GM23248 (cell line): ENCODE results near the gene ODAD4. TPM values are rescaled to one million over a fixed set of nuclear protein-coding genes. Genes with fewer than 3 reads are reported as not detected.
A peak's percentile ranks its signal among the peaks of the same experiment; 100 is the strongest.

Source experiments
- DNase-seq: peaks from one replicate; pipeline ENCODE4 v3.0.0-alpha.2; 2015
- H2AFZ ChIP-seq: fragments of 200-600 bp; sonication (generic); 2 replicates; pipeline ENCODE4 v1.6.1; 2016; ENCODE audit warnings: antibody characterized with exemption
- H3F3A ChIP-seq: fragments of 200-600 bp; sonication (generic); 2 replicates; pipeline ENCODE4 v1.6.1; 2016; ENCODE audit warnings: mild to moderate bottlenecking, antibody characterized with exemption, mixed run types; ENCODE audit not compliant: insufficient read depth
- H3K27ac ChIP-seq: fragments of 200-600 bp; sonication (generic); 2 replicates; pipeline ENCODE4 v1.5.1; 2016; ENCODE audit warnings: mild to moderate bottlenecking
- H3K27me3 ChIP-seq: fragments of 200-600 bp; sonication (generic); replicated peaks from 2 replicates; pipeline ENCODE4 v1.6.1; 2016; ENCODE audit warnings: mild to moderate bottlenecking; ENCODE audit not compliant: insufficient read depth
- H3K36me3 ChIP-seq: fragments of 200-600 bp; sonication (generic); 2 replicates; pipeline ENCODE4 v1.6.1; 2016; ENCODE audit warnings: low read depth, mild to moderate bottlenecking
- H3K4me1 ChIP-seq: fragments of 200-600 bp; sonication (generic); 2 replicates; pipeline ENCODE4 v1.6.1; 2016; ENCODE audit warnings: mild to moderate bottlenecking; ENCODE audit not compliant: insufficient read depth
- H3K4me2 ChIP-seq: fragments of 200-600 bp; sonication (generic); one replicate; pipeline ENCODE4 v1.6.1; 2016; ENCODE audit warnings: mild to moderate bottlenecking; ENCODE audit not compliant: unreplicated experiment
- H3K4me3 ChIP-seq: fragments of 200-600 bp; sonication (generic); 2 replicates; pipeline ENCODE4 v1.5.1; 2016; ENCODE audit warnings: mild to moderate bottlenecking
- H3K79me2 ChIP-seq: fragments of 200-600 bp; sonication (generic); 2 replicates; pipeline ENCODE4 v1.6.1; 2016; ENCODE audit warnings: mild to moderate bottlenecking; ENCODE audit not compliant: insufficient read depth
- H3K9ac ChIP-seq: fragments of 200-600 bp; sonication (generic); 2 replicates; pipeline ENCODE4 v1.6.1; 2016; ENCODE audit warnings: mild to moderate bottlenecking
- H3K9me2 ChIP-seq: fragments of 200-600 bp; sonication (generic); 2 replicates; pipeline ENCODE4 v1.6.1; 2016; ENCODE audit warnings: mixed run types, mild to moderate bottlenecking, moderate library complexity; ENCODE audit not compliant: insufficient read depth
- H3K9me3 ChIP-seq: fragments of 200-600 bp; sonication (generic); one replicate; pipeline ENCODE4 v1.6.1; 2017; ENCODE audit warnings: low read depth
- H4K20me1 ChIP-seq: fragments of 200-600 bp; sonication (generic); 2 replicates; pipeline ENCODE4 v1.6.0; 2016; ENCODE audit not compliant: insufficient read depth
- EZH2 ChIP-seq: fragments of 200-600 bp; sonication (generic); IDR thresholded peaks from 2 replicates; pipeline ENCODE4 v1.6.1; 2018; ENCODE audit warnings: antibody characterized with exemption, mild to moderate bottlenecking; ENCODE audit not compliant: insufficient read depth, poor library complexity, severe bottlenecking
- EZH2phosphoT487 ChIP-seq: fragments of 200-600 bp; sonication (generic); IDR thresholded peaks from 2 replicates; pipeline ENCODE4 v1.6.1; 2018; ENCODE audit warnings: antibody characterized with exemption, moderate library complexity, mild to moderate bottlenecking, low read depth; ENCODE audit not compliant: insufficient read depth
- WGBS, 2 experiments: methylation state at CpG; one replicate each; pipeline ENCODE4 v1.1.6; 2015 to 2017; ENCODE audit warnings: low lambda C conversion rate in 2 of 2, low coverage in 1 of 2; ENCODE audit errors: missing lambda C conversion rate in 2 of 2; 5-methylcytosine and 5-hydroxymethylcytosine counted together
- in situ Hi-C: fragments of 300-500 bp; cut with MboI; formaldehyde crosslinking; loops from 2 replicates; pipeline ENCODE4 v1.15.0; 2020
- polyA plus RNA-seq: library from polyadenylated mRNA; unstranded; fragments of >200 nt; fragmentation: Nextera tagmentation; extraction: Ambion mirVana; gene quantifications from 2 replicates; pipeline ENCODE4 v1.2.1, GENCODE V29; 2016
- total RNA-seq: library from RNA; depleted of rRNA; stranded (reverse); fragments of >200 nt; shearing (Covaris generic); gene quantifications from 2 replicates; pipeline ENCODE4 v1.2.3, GENCODE V29; 2014

Gene ODAD4
- total and polyA plus RNA-seq, 2 experiments from 2014 or later, result 0.54 to 1.4 TPM

GRCh38 chr17:41891135-41892020 lies 39.0 kb upstream of the ODAD4 start:
- no peak overlapping the region for H3K9ac ChIP-seq
- H3K4me1 ChIP-seq, result peaks cover 19% of the 10 kb centered on the region
- 96 to 98% methylated on average over 7 of the region's 7 CpGs for WGBS, 2 experiments
- TF ChIP-seq EZH2phosphoT487 (no peak), EZH2 (no peak)
- H3F3A ChIP-seq, result peaks cover 30% of the 10 kb centered on the region
- H3K27ac ChIP-seq, result no peak overlapping the region
- H3K9me3 ChIP-seq, result no peaks in the 10 kb centered on the region
- no peak overlapping the region for H3K4me2 ChIP-seq
- peaks cover 67% of the 10 kb centered on the region for H3K36me3 ChIP-seq
- in situ Hi-C loops, result no loop called here
- no peak for DNase-seq
- peaks cover 61% of the 10 kb centered on the region for H3K79me2 ChIP-seq
- no peaks in the 10 kb centered on the region for H3K9me2 ChIP-seq
- no peak overlapping the region for H2AFZ ChIP-seq
- H4K20me1 ChIP-seq, result no peaks in the 10 kb centered on the region
- no peaks in the 10 kb centered on the region for H3K27me3 ChIP-seq
- no peak overlapping the region for H3K4me3 ChIP-seq

DNA sequence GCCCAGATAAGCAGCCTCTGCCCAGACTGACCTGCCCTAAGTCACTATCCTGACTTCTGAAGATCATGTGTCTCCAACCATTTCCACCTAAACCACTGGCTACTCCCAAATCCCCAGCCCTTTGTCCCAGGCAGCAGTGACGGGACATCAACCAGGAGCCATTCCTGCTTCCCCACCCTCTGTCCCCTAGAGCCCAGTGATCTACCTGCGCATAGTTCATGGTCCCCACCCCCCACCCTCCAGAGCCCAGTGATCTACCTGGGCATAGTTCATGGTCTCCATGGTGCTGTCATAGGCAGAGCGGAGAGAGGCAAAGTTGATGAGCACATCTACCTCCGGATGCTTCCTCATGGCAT lies 38.4 kb upstream of the ODAD4 start:
- no peaks in the 10 kb centered on the region for H4K20me1 ChIP-seq
- H3F3A ChIP-seq, result peaks cover 36% of the 10 kb centered on the region
- H3K79me2 ChIP-seq, result peaks cover 60% of the 10 kb centered on the region
- no peak overlapping the region for H3K4me2 ChIP-seq
- no peaks in the 10 kb centered on the region for H3K9me3 ChIP-seq
- H3K9me2 ChIP-seq, result no peaks in the 10 kb centered on the region
- TF ChIP-seq EZH2 (no peak), EZH2phosphoT487 (no peak)
- no peak overlapping the region for H3K9ac ChIP-seq
- no peaks in the 10 kb centered on the region for H3K27me3 ChIP-seq
- in situ Hi-C loops, result no loop called here
- H3K36me3 ChIP-seq, result peaks cover 67% of the 10 kb centered on the region
- no peak overlapping the region for H3K4me3 ChIP-seq
- no peak overlapping the region for H2AFZ ChIP-seq
- no peak for DNase-seq
- H3K27ac ChIP-seq, result no peak overlapping the region
- H3K4me1 ChIP-seq, result peaks cover 19% of the 10 kb centered on the region
- WGBS, 2 experiments, result 94 to 96% methylated on average over 4 of the region's 4 CpGs

DNA sequence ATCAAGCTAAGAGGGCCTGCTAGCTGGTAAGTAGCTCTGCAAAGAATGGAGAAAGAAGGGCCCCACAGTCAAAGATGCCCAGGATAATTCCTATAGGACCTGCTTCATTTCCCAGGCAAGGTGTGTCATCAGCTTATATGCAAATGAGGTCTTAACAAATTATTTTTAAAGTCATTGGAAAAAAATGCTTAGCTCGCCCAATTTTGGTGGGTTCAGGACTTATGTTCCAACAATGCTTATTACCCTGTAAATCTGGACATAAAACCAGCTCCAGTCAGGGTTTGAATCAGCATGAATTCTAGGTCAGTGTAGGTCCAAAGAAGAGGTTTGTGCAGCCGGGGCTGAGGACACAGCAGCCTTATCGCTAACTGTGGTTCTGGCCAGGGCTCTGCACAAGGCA lies 37.0 kb upstream of the ODAD4 start:
- Histone ChIP-seq H3K36me3 (peaks cover 65% of the 10 kb centered on the region), H3K4me1 (peaks cover 19% of the 10 kb centered on the region), H3K27me3 (no peaks in the 10 kb centered on the region), H3K9me3 (no peaks in the 10 kb centered on the region), H3K4me2 (no peak overlapping the region), H3F3A (peaks cover 48% of the 10 kb centered on the region), H3K27ac (no peak overlapping the region), H4K20me1 (no peaks in the 10 kb centered on the region), H3K79me2 (peaks cover 59% of the 10 kb centered on the region), H2AFZ (no peak overlapping the region), H3K9me2 (no peaks in the 10 kb centered on the region), H3K4me3 (no peak overlapping the region), H3K9ac (no peak overlapping the region)
- no peak for DNase-seq
- in situ Hi-C loops, result no loop called here
- no peak for TF ChIP-seq EZH2phosphoT487
- no peak for TF ChIP-seq EZH2
- WGBS, 2 experiments, result 77 to 86% methylated on average over 3 of the region's 3 CpGs

DNA sequence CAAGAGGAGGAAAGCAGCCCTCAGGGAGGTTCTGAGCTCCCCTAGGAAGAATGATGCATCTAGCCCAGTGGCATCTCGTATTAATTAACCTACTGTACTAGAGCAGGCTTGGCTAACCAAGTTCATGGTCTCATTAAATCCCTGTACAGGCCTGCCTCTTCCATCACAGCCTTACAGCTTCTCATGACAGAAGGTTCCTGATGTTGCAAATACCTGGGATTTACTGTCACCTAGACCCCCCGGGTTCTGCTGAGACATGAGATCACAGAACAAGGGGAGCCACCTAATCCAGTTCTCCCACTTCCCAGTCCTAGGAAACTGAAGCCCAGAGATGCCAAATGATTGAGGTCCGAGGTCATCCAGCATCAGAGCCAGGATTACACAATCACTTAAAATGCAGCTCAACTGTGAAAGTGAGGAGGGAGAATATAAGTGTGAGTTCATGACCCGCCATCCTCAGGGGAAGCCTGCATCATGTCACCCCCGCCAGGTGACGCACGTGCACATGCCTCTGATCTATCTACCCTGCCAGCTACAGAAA lies 35.6 kb upstream of the ODAD4 start:
- H3K36me3 ChIP-seq, result peaks cover 65% of the 10 kb centered on the region
- H3F3A ChIP-seq, result peaks cover 55% of the 10 kb centered on the region
- H3K4me1 ChIP-seq, result peaks cover 19% of the 10 kb centered on the region
- no peaks in the 10 kb centered on the region for H3K9me2 ChIP-seq
- peak overlapping the region; percentile 22 for H3K4me2 ChIP-seq
- H3K27ac ChIP-seq, result peak overlapping the region; percentile 85
- 19 to 22% methylated on average over 7 of the region's 7 CpGs for WGBS, 2 experiments
- no peaks in the 10 kb centered on the region for H3K9me3 ChIP-seq
- H3K9ac ChIP-seq, result peak overlapping the region; percentile 53
- H3K27me3 ChIP-seq, result no peaks in the 10 kb centered on the region
- H3K79me2 ChIP-seq, result peaks cover 54% of the 10 kb centered on the region
- no peak overlapping the region for H3K4me3 ChIP-seq
- no peaks in the 10 kb centered on the region for H4K20me1 ChIP-seq
- in situ Hi-C loops, result no loop called here
- DNase-seq, result peak; percentile 94
- H2AFZ ChIP-seq, result no peak overlapping the region
- no peak for TF ChIP-seq EZH2
- no peak for TF ChIP-seq EZH2phosphoT487
